Left lung (tissue), 10 donors: ENCODE data around the gene ADAMTS12. TPM values are rescaled to one million over a fixed set of nuclear protein-coding genes. Genes with fewer than 3 reads are reported as not detected.

Source experiments
- ATAC-seq: fragments of 200-7000 bp; cut with Tn5 transposase; one replicate; pipeline ENCODE4 v1.9.1; 2020; ENCODE audit warnings: moderate library complexity
- DNase-seq, 4 donors: peaks; one replicate each; pipeline ENCODE4 v3.0.0-alpha.2; 2013 to 2020
- H3K27ac ChIP-seq, 2 donors: fragments of 200-600 bp; sonication (generic) in 1 of 2; one replicate each; pipeline versions ENCODE4 v1.5.0 to v1.8.0; 2020 to 2021
- H3K27me3 ChIP-seq, 2 donors: fragments of 200-600 bp; sonication (generic) in 1 of 2; one replicate each; pipeline versions ENCODE4 v1.5.0 to v1.8.0; 2020 to 2021
- H3K36me3 ChIP-seq, 2 donors: fragments of 200-600 bp; sonication (generic) in 1 of 2; one replicate each; pipeline versions ENCODE4 v1.5.0 to v1.8.0; 2020 to 2021
- H3K4me1 ChIP-seq, 2 donors: fragments of 200-600 bp; one replicate each; pipeline ENCODE4 v1.8.0; 2021
- H3K4me3 ChIP-seq, 2 donors: fragments of 200-600 bp; sonication (generic) in 1 of 2; one replicate each; pipeline versions ENCODE4 v1.5.0 to v1.8.0; 2020 to 2021; ENCODE audit warnings: mild to moderate bottlenecking in 1 of 2
- H3K9me3 ChIP-seq, 2 donors: fragments of 200-600 bp; sonication (generic) in 1 of 2; one replicate each; pipeline versions ENCODE4 v1.5.0 to v1.8.0; 2020 to 2021
- intact Hi-C, 2 donors: fragments of 100-400 bp; cut with DNase I; formaldehyde crosslinking; loops; one replicate each; pipeline versions ENCODE4 v1.11.2 to v1.14.2; 2022
- polyA plus RNA-seq, 6 donors: library from polyadenylated mRNA; unstranded; fragments of 120-200 nt; gene quantifications; one replicate each; pipeline ENCODE4 v1.2.1, GENCODE V29; 2013; ENCODE audit not compliant: insufficient read length in 6 of 6
- total RNA-seq, 2 donors: library from RNA; stranded (reverse); fragmentation: NEBNext Ultra II Directional; extraction: Animal tissue kit (Norgen Biotek cat#: 25700); gene quantifications; one replicate each; pipeline ENCODE4 v1.2.1, GENCODE V29; 2021
- TF ChIP-seq, protein P1 (sequence below), 2 donors: fragments of 200-600 bp; sonication (generic) in 1 of 2; IDR thresholded peaks; one replicate each; pipeline versions ENCODE4 v1.5.0 to v1.8.0; 2021; ENCODE audit warnings: antibody characterized with exemption in 2 of 2
- donor health status: DM: no; HTN: yes; CAD: no.
- donor health status: DM: no; HTN: no; CAD: no.

ADAMTS12 gene
- total and polyA plus RNA-seq, 8 donors = 11.6 to 59.1 (median 52.1) TPM

DNA sequence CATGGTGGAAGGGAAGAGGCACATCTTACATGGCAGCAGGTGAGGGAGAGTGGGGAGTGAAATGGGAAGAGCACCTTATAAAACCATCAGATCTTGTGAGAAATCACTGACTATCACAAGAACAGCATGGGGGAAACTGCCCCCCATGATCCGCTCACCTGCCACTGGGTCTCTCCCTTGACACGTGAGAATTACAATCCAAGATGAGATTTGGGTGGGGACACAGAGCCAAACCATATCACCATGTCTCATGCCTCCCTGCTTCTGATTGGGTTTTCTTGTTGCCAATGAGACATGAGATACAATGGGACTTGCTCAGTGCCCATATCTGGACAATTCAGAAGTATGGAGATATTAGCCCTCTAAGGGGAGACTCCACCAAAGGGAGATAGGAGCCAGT is 353.6 kb downstream of the ADAMTS12 start:
- no peak overlapping the region for H3K27ac ChIP-seq

DNA sequence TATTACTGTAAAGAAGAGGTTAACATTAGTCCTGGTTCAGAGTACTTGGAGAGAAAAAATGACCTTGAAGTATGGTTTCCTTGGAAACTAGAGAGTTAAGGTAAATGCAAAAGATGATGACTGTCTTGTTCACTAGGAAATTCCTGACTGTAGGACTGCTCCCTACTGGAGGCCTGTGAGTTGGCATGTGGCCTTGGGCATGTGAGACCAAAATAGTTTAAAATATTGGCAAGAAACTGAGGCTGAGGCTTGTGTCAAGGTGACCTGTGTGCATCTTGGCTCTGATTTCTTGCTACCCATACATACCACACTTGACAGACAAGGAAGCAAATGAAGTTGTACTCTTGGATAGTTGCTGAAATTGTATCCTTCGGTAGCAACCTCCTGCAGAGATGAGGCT is 354.6 kb downstream of the ADAMTS12 start:
- Histone ChIP-seq H3K9me3 (peaks cover 0 to 5% of the 10 kb centered on the region in 2 donors), H3K4me3 (no peak overlapping the region), H3K27me3 (no peaks in the 10 kb centered on the region), H3K27ac (no peak overlapping the region), H3K36me3 (no peaks in the 10 kb centered on the region), H3K4me1 (no peaks in the 10 kb centered on the region)
- intact Hi-C loops = no loop called here
- TF ChIP-seq, protein P1, sequence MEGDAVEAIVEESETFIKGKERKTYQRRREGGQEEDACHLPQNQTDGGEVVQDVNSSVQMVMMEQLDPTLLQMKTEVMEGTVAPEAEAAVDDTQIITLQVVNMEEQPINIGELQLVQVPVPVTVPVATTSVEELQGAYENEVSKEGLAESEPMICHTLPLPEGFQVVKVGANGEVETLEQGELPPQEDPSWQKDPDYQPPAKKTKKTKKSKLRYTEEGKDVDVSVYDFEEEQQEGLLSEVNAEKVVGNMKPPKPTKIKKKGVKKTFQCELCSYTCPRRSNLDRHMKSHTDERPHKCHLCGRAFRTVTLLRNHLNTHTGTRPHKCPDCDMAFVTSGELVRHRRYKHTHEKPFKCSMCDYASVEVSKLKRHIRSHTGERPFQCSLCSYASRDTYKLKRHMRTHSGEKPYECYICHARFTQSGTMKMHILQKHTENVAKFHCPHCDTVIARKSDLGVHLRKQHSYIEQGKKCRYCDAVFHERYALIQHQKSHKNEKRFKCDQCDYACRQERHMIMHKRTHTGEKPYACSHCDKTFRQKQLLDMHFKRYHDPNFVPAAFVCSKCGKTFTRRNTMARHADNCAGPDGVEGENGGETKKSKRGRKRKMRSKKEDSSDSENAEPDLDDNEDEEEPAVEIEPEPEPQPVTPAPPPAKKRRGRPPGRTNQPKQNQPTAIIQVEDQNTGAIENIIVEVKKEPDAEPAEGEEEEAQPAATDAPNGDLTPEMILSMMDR (IDR thresholded peaks at IDR 0.05) = no peak
- DNase-seq (no peak), ATAC-seq (no peak)

More for the DNA sequence above, 353.6 kb downstream of the ADAMTS12 start:
- no peaks in the 10 kb centered on the region for H3K27me3 ChIP-seq
- no peak overlapping the region for H3K4me3 ChIP-seq
- TF ChIP-seq, protein P1 (IDR thresholded peaks at IDR 0.05) = no peak
- no peaks in the 10 kb centered on the region for H3K4me1 ChIP-seq
- ATAC-seq = no peak
- H3K9me3 ChIP-seq = peaks cover 0 to 5% of the 10 kb centered on the region in 2 donors
- intact Hi-C loops = no loop called here
- H3K36me3 ChIP-seq = no peaks in the 10 kb centered on the region
- DNase-seq = no peak

DNA sequence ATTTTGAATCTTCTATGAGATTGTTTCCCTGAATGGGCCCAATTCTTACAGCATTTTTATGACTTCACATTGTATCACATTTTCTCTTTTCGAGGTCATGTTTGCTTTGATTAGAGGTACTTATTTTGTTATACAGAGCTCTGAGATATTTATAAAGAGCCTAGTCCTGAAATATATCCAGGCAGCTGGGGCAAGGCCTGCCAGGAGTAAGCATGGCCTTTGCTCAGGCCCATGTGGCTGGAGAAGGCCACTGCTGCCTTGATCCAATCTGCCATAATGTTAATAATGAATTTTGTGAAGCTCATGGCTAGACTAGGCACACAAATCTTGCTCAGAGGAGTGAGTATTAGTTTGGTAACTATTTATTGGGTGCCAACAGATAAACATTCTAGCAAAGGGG is 355.0 kb downstream of the ADAMTS12 start:
- Histone ChIP-seq H3K4me1 (no peaks in the 10 kb centered on the region), H3K27ac (no peak overlapping the region), H3K4me3 (no peak overlapping the region), H3K9me3 (peaks cover 0 to 5% of the 10 kb centered on the region in 2 donors), H3K36me3 (no peaks in the 10 kb centered on the region), H3K27me3 (no peaks in the 10 kb centered on the region)
- DNase-seq (no peak), ATAC-seq (no peak)
- TF ChIP-seq, protein P1 (IDR thresholded peaks at IDR 0.05) = no peak
- intact Hi-C loops = no loop called here

DNA sequence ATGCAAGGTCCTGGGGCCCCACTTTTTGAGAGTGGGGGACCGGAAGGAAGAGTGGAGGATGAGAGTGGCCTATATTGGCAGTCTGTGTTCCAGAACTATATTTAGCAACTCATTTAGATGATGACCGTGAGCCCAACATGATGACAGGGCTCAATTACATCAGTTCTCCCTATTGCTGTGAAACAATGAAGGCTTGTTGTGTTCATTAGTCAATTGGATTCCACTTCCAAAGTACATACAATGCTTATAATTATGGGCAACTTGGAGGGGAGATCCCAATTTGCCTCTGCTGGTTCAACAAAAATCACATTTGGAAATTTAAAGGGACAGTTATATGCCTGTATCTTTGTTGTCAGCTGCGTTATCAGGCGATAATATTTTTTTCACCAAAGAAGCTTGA is 360.0 kb downstream of the ADAMTS12 start:
- H3K27me3 ChIP-seq = no peaks in the 10 kb centered on the region
- intact Hi-C loops = no loop called here
- TF ChIP-seq, protein P1 (IDR thresholded peaks at IDR 0.05) = no peak
- no peak overlapping the region for H3K27ac ChIP-seq
- no peaks in the 10 kb centered on the region for H3K36me3 ChIP-seq
- no peaks in the 10 kb centered on the region for H3K9me3 ChIP-seq
- H3K4me1 ChIP-seq = no peaks in the 10 kb centered on the region
- no peak for DNase-seq
- no peak for ATAC-seq
- H3K4me3 ChIP-seq = no peak overlapping the region

DNA sequence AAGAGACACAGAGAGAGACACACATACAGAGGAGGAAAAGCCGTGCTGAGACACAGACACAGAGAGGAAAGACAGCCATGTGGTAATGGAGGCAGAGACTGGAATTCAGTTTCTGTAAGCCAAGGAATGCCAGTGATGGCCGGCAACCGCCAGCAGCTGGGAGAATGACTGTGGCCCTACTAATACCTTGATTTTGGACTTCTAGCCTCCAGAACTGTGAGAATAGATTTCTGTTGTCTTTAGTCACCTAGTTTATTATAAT is 360.8 kb downstream of the ADAMTS12 start:
- ATAC-seq = no peak
- Histone ChIP-seq H3K27me3 (no peaks in the 10 kb centered on the region), H3K27ac (no peak overlapping the region), H3K36me3 (no peaks in the 10 kb centered on the region), H3K9me3 (no peaks in the 10 kb centered on the region), H3K4me1 (no peaks in the 10 kb centered on the region), H3K4me3 (no peak overlapping the region)
- intact Hi-C loops = no loop called here
- TF ChIP-seq, protein P1 (IDR thresholded peaks at IDR 0.05) = no peak
- no peak for DNase-seq
